NCI-H524 (cell line): ENCODE data around the gene SLC29A1.

Experiments
- DNase-seq, 2 experiments: peaks; one replicate each; lab custom pipeline; 2025; lab: John Stamatoyannopoulos, UW

SLC29A1 gene

DNA sequence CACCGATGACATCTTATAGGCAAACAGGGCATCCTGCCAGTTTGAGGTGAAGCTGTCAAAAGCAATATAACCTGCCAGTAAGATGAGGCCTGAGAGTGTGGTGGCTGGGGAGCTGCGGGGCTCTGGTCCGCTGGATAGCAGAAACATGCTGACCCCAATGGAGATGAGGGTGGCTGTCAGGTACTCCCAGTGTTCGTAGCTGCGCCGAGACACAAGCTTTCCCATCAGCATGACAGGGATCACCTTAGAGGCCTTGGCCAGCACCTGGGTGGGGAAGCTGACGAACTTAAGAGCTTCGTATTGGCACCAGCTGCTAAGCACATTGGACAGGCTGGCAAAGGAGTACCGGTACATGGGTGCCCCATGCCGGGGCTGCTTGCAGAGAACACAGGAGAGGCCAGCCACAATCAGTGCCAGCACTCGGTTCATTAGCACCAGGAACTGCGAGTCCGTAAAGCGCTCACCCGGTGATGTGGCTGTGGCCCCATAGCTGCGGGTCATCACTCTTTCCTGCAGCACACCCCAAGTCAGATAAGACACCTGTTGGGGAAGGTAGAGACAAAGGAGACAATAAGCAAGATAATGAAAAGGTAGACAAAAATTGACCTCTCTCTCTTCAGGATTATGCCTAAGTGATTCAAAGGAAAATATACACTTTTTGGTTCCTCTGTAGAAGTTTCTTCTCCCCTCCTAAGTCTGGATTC is 31.9 kb downstream of the SLC29A1 start:
- peak in 1 of 2 experiments; percentile 28 for DNase-seq

DNA sequence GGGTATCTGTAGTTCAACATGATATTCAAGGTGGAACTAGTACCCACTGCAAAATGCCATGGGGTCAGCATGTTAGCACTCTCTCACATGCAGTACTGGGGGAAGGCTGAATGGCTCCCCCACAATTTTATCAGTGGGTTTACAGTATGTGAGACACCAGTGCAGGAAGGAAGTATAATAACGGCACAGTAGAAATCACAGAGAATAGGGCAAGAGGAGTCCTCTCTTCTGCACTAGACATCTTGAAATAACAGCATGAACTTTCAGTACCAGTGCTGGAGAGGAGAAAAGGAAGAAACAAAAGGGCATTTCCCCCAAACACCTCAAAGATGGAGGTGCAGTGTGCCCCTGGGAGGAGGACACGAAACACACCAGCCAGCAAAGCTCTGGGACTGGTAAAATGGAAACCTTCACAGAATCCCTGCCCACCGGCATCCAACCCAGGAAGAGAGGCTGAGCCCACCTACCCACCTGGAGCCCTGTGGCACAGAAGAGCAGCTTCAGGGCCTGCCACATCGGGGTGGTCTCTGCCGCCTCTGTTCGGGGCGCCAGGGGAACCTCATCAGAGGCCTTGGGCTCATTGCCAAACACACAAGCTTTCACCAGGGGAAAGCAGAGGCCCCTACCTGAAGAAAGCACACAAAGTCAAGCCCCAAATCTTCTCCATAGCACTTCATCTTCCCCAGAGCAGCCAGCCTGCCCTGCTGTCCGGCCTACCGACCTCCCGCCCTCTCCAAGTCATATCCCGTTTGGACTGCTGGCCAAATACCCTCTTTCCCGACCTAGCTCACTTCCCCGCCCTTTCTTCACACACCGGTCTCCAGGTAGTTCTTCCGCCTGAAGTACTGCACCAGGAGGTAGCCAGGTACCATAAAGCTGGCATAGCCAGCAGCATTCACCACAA is 32.7 kb downstream of the SLC29A1 start:
- no peak for DNase-seq

GRCh38 chr6:44256775-44257024 is 33.3 kb downstream of the SLC29A1 start:
- DNase-seq: no peak

DNA sequence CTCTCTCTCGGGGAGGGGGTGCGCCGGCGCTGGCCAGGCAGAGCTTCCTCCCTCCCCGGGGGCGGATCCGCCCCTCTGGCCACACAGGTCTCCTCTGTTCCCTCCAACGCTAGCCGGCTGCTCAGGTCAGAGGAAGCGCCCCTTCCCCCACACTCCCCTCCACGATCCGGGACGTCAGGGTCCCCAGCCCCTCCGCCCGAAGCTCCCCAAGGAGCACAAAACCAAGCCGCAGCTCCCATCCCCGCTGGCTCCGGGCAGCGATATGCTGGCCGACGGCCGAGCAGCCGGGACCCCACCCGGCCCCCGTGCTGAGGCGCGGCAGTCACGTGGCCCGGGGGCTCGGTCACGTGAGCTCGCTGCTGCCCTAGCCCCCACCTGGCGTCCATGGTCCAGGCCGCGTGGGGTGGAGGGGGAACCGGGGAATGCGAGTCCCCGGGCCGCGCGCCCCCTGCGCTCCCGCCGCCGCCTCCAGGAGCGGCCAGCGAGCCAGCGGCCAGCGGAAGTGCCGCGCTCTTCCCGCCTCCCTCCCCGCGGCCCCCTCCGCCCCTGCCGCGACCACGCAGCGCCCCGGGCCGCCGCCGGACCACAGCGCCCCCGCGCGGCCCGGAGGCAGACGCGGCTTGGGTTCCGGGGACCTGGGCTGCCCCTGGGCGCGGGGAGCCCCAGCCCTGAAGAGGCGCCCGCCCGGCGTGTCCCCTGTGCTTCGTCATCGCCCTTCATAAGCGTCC is 33.8 kb downstream of the SLC29A1 start, which contains the start of gene SLC35B2:
TSS of gene SLC35B2 (minus strand) at position 504 of the 728 bp plus-strand sequence. CDS start at position 386, 118 bp downstream.
- peak; percentile 31 to 62 for DNase-seq

GRCh38 chr6:44257753-44258324 is 34.4 kb downstream of the SLC29A1 start:
- DNase-seq: peak in 1 of 2 experiments; percentile 19

GRCh38 chr6:44258325-44258863 is 35.0 kb downstream of the SLC29A1 start:
- no peak for DNase-seq

GRCh38 chr6:44258921-44259320 is 35.5 kb downstream of the SLC29A1 start:
- DNase-seq: no peak

GRCh38 chr6:44260011-44260410 is 36.6 kb downstream of the SLC29A1 start:
- no peak for DNase-seq

GRCh38 chr6:44260451-44261297 is 37.3 kb downstream of the SLC29A1 start:
- DNase-seq: no peak

DNA sequence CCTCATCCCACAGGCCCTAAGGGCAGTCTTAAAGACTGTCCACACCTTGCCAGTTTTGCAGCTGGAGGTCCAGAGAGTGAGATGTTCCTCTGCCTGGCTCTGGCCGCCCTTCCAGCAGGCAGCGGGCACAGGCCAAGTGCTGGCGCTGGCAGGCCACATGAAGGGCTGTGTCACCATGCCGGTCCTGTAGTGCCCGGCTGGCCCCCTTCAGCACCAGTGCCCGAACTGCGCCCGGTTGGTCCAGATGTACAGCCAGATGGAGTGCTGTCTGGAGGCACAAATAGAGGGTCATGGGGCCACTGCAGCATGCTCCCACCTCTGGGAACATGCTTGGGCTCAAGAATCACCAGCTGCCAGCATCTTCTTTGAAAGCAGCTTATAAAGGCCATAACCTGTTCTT is 38.2 kb downstream of the SLC29A1 start:
- peak; percentile 78 to 81 for DNase-seq

GRCh38 chr6:44262467-44263353 is 39.3 kb downstream of the SLC29A1 start:
- no peak for DNase-seq

DNA sequence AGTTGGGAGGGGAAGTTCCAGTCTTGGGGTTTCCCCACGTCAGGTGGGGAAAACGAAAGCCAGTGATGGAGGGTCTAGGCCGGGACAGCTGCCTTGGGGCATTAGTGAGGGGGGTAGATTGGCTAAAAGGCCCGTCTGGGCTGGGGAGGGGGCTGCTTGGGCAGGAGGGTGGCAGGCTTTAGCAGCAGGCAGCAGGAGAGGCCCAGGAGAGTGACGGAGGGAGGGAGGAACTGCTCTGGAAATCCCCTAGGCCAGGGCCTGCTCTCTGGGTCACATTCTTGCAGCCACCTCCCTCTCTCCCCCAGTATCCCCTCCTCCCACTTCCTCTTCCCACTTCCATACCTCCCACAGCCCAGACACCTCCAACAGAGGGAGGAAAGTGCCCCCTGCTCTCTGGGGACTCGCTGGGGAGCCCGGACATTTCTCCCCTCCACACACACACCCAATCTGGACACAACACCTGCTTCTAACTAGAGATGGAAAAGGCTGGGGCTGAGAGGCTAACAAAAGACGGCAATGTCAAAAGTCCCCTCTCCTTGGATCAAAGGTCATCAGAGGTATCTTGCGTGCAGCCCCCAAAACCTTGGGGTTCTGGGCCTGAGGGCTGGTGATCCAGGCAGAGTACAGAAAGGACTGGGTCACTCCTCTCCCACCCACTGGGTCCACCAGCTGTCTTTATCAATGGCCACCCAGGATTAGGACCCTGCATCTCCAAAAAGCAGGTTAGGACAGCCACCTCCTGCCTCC is 40.1 kb downstream of the SLC29A1 start:
- no peak for DNase-seq

DNA sequence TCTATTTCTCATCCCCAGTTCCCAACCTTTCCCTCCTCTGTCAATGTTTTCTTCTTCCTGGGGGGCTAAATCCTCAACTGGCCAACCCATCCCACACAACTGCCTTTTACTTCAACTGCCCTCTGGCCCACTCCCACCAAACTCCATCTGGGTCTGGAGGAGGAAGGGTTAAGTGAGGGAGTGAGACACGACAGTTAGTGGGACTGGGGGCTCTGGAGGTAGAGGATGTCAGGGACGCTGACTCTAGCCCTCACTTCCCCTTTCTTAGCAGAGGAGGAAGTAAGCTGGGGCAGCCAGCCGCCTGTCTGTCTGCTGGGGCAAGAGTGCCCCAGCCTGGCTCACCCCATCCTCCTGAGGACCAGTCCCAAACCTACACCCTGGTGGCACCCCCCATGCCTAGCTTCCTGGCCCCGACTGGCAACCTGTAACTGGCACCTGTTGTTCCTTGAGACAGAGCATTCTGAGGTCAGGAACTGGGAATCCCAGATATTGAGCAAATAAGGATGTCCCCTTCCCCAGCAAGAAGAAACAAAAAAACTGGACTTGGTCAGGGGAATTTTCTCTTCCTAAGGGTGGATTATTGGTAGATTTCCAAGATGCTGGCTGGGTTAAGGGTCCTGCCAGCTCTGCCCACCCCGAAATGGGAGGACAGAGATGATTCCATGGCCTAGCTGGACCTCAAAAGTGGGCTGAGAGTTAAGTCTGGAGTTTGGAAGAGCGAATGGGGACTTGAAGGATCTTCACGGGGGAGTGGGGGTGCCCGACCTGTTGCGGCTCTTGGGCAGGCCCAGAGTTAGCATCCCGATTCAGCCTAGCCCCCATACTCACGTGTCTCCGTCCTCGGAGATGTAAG is 41.0 kb downstream of the SLC29A1 start:
- DNase-seq: no peak

GRCh38 chr6:44265007-44265721 is 41.8 kb downstream of the SLC29A1 start, which contains the start of gene NFKBIE:
TSS of gene NFKBIE (minus strand) at chr6:44265551. CDS start at chr6:44265346, 205 bp downstream.
- DNase-seq: peak; percentile 73 to 87

- DNase-seq: no peak
Measured at GRCh38 chr6:44265722-44266233, 42.4 kb downstream of the SLC29A1 start.

DNA sequence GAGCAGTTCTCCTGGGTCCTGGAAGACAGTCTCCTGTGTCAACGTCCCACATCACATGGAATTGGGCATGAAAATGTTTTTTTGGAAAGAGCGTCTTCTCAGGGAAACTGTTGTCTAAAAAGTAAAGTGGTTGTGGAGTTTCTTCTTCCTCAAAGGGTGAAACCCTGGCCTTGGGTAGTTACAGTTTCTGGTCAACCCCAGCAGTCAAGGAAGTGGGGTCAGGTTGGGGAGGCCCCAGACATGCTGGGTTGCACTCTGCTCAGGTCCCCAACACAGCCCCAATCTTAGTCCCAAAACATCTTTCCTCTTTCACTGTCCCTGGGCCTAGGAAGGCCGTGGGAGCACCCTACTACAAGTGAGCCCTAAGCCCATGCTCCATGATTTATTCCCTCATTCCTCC is 43.0 kb downstream of the SLC29A1 start:
- DNase-seq: no peak

DNA sequence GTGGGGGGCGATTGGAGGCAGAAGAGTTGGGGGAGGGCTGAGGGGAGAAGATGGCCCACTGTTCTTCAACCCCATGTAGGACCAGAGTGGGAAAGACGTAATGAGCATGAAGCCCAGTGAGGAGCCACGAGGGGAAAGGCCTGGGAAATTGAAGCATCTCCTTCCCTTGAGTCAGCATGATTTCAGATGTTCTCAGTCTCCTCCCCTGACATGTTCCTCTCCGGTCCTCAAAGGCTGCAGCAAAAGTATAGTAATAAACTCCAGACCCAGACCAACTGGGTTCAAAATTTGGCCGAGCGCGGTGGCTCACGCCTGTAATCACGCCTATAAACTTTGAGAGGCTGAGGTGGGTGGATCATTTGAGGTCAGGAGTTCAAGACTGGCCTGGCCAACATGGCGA is 43.9 kb downstream of the SLC29A1 start:
- DNase-seq: no peak
